ENCODE results near the gene TEX2. TPM values are rescaled to one million over a fixed set of nuclear protein-coding genes. Genes with fewer than 3 reads are reported as not detected.
A peak's percentile ranks its signal among the peaks of the same experiment; 100 is the strongest.

The TEX2 gene
- total and polyA plus RNA-seq, 2 experiments from 2014 or later = 18.7 to 23.5 TPM

DNA sequence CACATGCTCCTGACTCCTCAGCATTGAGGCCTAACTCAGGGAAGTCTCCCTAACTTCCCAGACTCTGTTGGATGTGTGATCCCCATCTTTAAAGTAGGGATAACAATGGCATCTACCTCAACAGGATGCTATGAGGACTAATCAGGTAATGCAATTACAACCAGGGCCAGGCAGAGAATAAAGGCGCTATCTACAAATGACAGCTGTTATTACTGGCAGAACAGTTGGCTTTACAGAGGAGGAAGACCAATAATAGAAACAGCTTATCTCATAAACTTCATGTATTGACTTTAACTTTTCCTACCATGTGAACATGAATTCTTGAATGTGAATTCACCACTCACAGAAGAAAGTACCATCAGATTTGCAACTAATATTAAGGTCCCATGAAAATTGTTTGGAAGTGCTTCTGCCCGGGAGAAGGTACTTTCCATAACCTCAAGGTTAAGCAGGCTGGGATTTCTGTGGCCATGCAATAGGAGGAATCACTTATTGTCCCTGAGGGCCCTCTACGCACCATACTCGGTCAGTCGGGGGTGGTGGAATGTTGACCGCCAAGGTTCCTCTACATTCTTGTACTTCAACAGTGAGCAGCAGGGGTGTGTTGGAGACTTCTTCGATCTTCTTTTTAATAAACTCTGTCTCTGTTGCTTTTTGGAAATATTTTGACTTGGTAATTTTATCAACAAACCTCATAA, 110.5 kb downstream of the TEX2 start:
- Histone ChIP-seq H3K9me3 (ENCODE audit: low read depth) (no peaks in the 10 kb centered on the region), H3K27me3 (no peaks in the 10 kb centered on the region), H3K4me1 (ENCODE audit: low read depth) (peaks cover 26% of the 10 kb centered on the region), H3K27ac (peak overlapping the region; percentile 65), H3K36me3 (peaks cover 15% of the 10 kb centered on the region), H3K4me3 (no peak overlapping the region)
- no peak for DNase-seq (ENCODE audit: low read depth in 1 of 2, low spot score in 1 of 2)
- no peak for TF ChIP-seq CTCF (IDR thresholded peaks at IDR 0.05; ENCODE audit: low read depth, low read length)

DNA sequence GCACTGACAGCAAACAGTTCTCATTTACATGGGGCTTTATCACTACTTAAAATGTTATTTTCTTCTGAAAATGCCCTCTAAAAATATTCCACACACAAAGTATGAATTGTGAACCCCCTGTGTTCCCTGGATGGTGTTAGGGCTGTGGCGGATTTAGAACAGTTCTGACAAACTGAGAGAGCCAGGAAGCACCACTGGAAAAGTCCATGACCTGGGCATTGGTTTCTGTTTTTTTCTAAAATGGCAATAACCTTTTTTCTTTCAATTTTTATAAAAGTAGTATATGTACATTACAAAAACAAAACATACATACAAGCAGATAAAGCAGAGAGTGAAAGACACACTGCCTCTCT, 112.1 kb downstream of the TEX2 start:
- H3K27ac ChIP-seq = no peak overlapping the region
- no peak overlapping the region for H3K4me3 ChIP-seq
- H3K27me3 ChIP-seq = no peaks in the 10 kb centered on the region
- no peaks in the 10 kb centered on the region for H3K9me3 ChIP-seq (ENCODE audit: low read depth)
- DNase-seq (ENCODE audit: low read depth in 1 of 2, low spot score in 1 of 2) = no peak
- no peak for TF ChIP-seq CTCF (IDR thresholded peaks at IDR 0.05; ENCODE audit: low read depth, low read length)
- peaks cover 15% of the 10 kb centered on the region for H3K36me3 ChIP-seq
- peaks cover 23% of the 10 kb centered on the region for H3K4me1 ChIP-seq (ENCODE audit: low read depth)

DNA sequence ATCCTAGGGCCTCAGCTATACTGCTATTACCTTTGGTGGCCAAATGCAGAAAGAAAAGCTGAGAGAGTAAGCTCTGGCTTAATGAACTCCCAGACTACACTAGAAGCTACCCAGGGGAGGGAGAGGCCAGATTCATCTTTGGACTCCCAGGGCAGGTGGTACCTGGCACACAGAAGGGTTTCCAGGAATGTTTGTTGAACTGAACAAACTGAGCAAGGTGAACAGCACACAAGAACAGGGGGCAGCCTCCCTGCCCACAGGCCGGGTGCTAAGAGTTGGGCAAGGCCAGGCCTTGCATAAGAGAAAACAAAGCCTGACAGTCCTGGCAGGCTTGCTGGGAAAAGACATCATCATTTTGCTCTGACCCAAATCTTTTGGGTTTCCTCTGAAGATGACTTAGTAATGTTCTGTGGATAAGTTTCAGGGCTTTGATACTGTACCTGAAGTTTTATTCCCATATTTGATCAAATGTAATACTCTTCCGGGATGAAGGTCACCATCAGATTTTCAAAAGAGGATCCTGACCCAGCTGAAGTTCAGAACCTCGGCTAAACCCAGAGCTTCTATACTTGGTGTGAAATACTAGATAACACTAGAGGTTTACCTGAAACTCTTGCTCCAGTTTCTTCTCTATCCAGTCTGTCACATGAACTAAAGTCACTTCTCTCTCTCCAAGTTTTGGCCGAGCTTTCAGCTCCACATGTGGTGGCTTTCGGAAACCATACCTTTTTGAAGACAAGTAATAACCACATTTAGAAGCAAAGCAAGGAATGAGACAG, 112.6 kb downstream of the TEX2 start:
- no peak overlapping the region for H3K4me3 ChIP-seq
- H3K27me3 ChIP-seq = no peaks in the 10 kb centered on the region
- peaks cover 22% of the 10 kb centered on the region for H3K4me1 ChIP-seq (ENCODE audit: low read depth)
- peaks cover 15% of the 10 kb centered on the region for H3K36me3 ChIP-seq
- no peaks in the 10 kb centered on the region for H3K9me3 ChIP-seq (ENCODE audit: low read depth)
- peak; percentile 4 for TF ChIP-seq CTCF (IDR thresholded peaks at IDR 0.05; ENCODE audit: low read depth, low read length)
- H3K27ac ChIP-seq = no peak overlapping the region
- peak in 1 of 2 donors; percentile 66 for DNase-seq (ENCODE audit: low read depth in 1 of 2, low spot score in 1 of 2)

DNA sequence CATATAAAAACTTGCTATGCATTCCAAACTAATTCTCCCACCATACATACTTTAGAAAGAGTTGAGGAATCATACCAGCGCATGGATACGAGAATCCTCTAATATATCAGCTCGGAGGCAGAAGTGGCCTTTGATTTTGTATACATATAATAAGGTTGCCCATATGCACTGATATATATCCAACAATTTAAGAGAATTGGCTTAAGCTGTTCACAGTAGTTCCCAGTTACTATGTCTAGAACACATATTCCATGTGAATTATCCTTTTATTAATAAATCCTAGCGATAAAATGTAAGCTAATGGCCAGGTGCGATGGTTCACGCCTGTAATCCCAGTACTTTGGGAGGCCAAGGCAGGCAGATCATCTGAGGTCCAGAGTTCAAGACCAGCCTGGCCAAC, 113.9 kb downstream of the TEX2 start:
- Histone ChIP-seq H3K4me3 (no peak overlapping the region), H3K27ac (no peak overlapping the region), H3K4me1 (ENCODE audit: low read depth) (peaks cover 22% of the 10 kb centered on the region), H3K9me3 (ENCODE audit: low read depth) (no peaks in the 10 kb centered on the region), H3K36me3 (peaks cover 15% of the 10 kb centered on the region), H3K27me3 (no peaks in the 10 kb centered on the region)
- TF ChIP-seq CTCF (IDR thresholded peaks at IDR 0.05; ENCODE audit: low read depth, low read length) = no peak
- no peak for DNase-seq (ENCODE audit: low read depth in 1 of 2, low spot score in 1 of 2)

DNA sequence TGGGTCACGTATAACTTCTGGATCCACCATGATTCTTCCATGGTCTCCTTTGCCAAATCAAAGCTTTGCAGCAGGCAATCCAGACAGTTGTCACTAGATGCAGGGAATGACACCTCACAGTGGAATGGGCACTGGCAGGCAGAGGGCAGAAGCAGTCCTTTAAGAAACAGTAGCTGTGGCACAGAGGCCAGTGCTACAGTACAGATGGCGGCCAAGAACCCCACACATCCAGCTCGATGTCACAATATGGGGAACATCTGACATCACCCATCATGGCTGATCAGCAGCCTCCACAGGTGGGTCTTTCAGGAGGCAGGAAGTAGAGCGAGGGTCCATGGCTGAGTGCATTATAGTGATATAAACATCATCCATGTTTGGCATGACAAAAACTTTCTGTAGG, 114.4 kb downstream of the TEX2 start:
- H3K27me3 ChIP-seq = no peaks in the 10 kb centered on the region
- peaks cover 22% of the 10 kb centered on the region for H3K4me1 ChIP-seq (ENCODE audit: low read depth)
- H3K27ac ChIP-seq = no peak overlapping the region
- H3K4me3 ChIP-seq = no peak overlapping the region
- DNase-seq (ENCODE audit: low read depth in 1 of 2, low spot score in 1 of 2) = no peak
- H3K36me3 ChIP-seq = peaks cover 15% of the 10 kb centered on the region
- H3K9me3 ChIP-seq (ENCODE audit: low read depth) = no peaks in the 10 kb centered on the region
- TF ChIP-seq CTCF (IDR thresholded peaks at IDR 0.05; ENCODE audit: low read depth, low read length) = peak; percentile 3

All from cardiac muscle cell (in vitro differentiated cells and primary cell).